GM12878 (cell line): ENCODE results near the gene CREB3. TPM values are rescaled to one million over a fixed set of nuclear protein-coding genes. Genes with fewer than 3 reads are reported as not detected.

Experiments used
- ATF7 ChIP-seq: fragments of 450-650 bp; IDR thresholded peaks from 2 replicates; pipeline ENCODE4 v1.6.1; 2016; ENCODE audit warnings: low read depth, mild to moderate bottlenecking
- BRCA1 ChIP-seq: IDR thresholded peaks from 2 replicates; pipeline ENCODE4 v1.6.1; 2011; ENCODE audit warnings: low read depth, low read length, improper control_type of control experiment
- CBFB ChIP-seq: IDR thresholded peaks from 2 replicates; pipeline ENCODE4 v1.6.1; 2016; ENCODE audit warnings: antibody characterized with exemption, low read depth
- CEBPZ ChIP-seq: fragments of 150-350 bp; IDR thresholded peaks from 2 replicates; pipeline ENCODE4 v1.6.1; 2016; ENCODE audit warnings: low read depth, low read length
- CHD2 ChIP-seq: IDR thresholded peaks from 2 replicates; pipeline ENCODE4 v1.6.1; 2011; ENCODE audit warnings: low read depth, low read length, improper control_type of control experiment, borderline replicate concordance
- E2F4 ChIP-seq: IDR thresholded peaks from 2 replicates; pipeline ENCODE4 v1.6.1; 2012; ENCODE audit warnings: low read depth, low read length, improper control_type of control experiment
- EED ChIP-seq: sonication (generic); IDR thresholded peaks from 2 replicates; pipeline ENCODE4 v1.6.1; 2016; ENCODE audit warnings: antibody characterized with exemption, low read depth
- EP300 ChIP-seq, 2 experiments: fragments of 150-350 bp in 1 of 2; IDR thresholded peaks; 2 replicates each; pipeline ENCODE4 v1.6.1; 2011 to 2012; ENCODE audit warnings: low read depth in 2 of 2, low read length in 2 of 2, borderline replicate concordance in 1 of 2, improper control_type of control experiment in 1 of 2, inconsistent platforms in 1 of 2; ENCODE audit not compliant: control insufficient read depth in 1 of 2
- GATAD2B ChIP-seq: fragments of 450-650 bp; conservative IDR thresholded peaks from 2 replicates; pipeline ENCODE4 v1.6.1; 2017; ENCODE audit warnings: low read depth, mild to moderate bottlenecking, moderate library complexity
- IRF4 ChIP-seq: IDR thresholded peaks from 2 replicates; pipeline ENCODE4 v1.6.1; 2011; ENCODE audit warnings: low read depth, low read length
- JUND ChIP-seq: IDR thresholded peaks from 2 replicates; pipeline ENCODE4 v1.6.1; 2012; ENCODE audit warnings: low read depth, mild to moderate bottlenecking, low read length, improper control_type of control experiment, moderate library complexity
- MXI1 ChIP-seq: fragments of 150-350 bp; IDR thresholded peaks from 2 replicates; pipeline ENCODE4 v1.6.1; 2011; ENCODE audit warnings: low read depth, mild to moderate bottlenecking, inconsistent platforms, low read length, improper control_type of control experiment
- NBN ChIP-seq: fragments of 450-650 bp; IDR thresholded peaks from 2 replicates; pipeline ENCODE4 v1.6.1; 2016
- NR2F1 ChIP-seq: fragments of 450-650 bp; conservative IDR thresholded peaks from 2 replicates; pipeline ENCODE4 v1.6.1; 2017; ENCODE audit warnings: mild to moderate bottlenecking
- PAX5 ChIP-seq: IDR thresholded peaks from 2 replicates; pipeline ENCODE4 v1.6.1; 2011; ENCODE audit warnings: low read depth, low read length, borderline replicate concordance
- POLR2A ChIP-seq: IDR thresholded peaks from 2 replicates; pipeline ENCODE4 v1.6.1; 2011; ENCODE audit warnings: low read depth, mild to moderate bottlenecking, low read length
- SIN3A ChIP-seq: IDR thresholded peaks from 2 replicates; pipeline ENCODE4 v1.6.1; 2012; ENCODE audit warnings: low read depth, low read length, improper control_type of control experiment
- SMAD1 ChIP-seq: fragments of 450-650 bp; IDR thresholded peaks from 2 replicates; pipeline ENCODE4 v1.6.1; 2018; ENCODE audit warnings: mild to moderate bottlenecking, low read depth; ENCODE audit not compliant: partially characterized antibody
- SPI1 ChIP-seq: IDR thresholded peaks from 2 replicates; pipeline ENCODE4 v1.6.1; 2011; ENCODE audit warnings: low read depth, mild to moderate bottlenecking, low read length, moderate library complexity, borderline replicate concordance; ENCODE audit not compliant: insufficient read depth
- SRF ChIP-seq, 2 experiments: IDR thresholded peaks; 2 replicates each; pipeline ENCODE4 v1.6.1; 2011; ENCODE audit warnings: low read depth in 2 of 2, low read length in 2 of 2, mild to moderate bottlenecking in 1 of 2, moderate library complexity in 1 of 2
- YBX1 ChIP-seq: fragments of 450-650 bp; IDR thresholded peaks from 2 replicates; pipeline ENCODE4 v1.6.1; 2016; ENCODE audit warnings: antibody characterized with exemption
- polyA plus RNA-seq, 11 experiments: library from polyadenylated mRNA; depleted of rRNA in 4 of 11; unstranded in 6 of 11; stranded (reverse) in 5 of 11; fragments of >200 nt; fragmentation: Nextera tagmentation in 4 of 11; fragmentation: Illumina TruSeq in 1 of 11; extraction: Ambion mirVana in 4 of 11; extraction: Trizol in 1 of 11; gene quantifications; 1 replicate in 1 of 11; 2 replicates in 10 of 11; pipeline versions ENCODE4 v1.2.1 to v1.2.3, GENCODE V29; 2011 to 2016; ENCODE audit warnings: inconsistent platforms in 2 of 11, missing spikeins in 2 of 11, low read depth in 1 of 11
- total RNA-seq, 4 experiments: library from RNA; depleted of rRNA in 3 of 4; stranded (reverse); fragments of >200 nt in 3 of 4; fragmentation: Illumina TruSeq in 1 of 4; extraction: Trizol in 1 of 4; gene quantifications; 2 replicates each; pipeline versions ENCODE4 v1.2.1 to v1.2.3, GENCODE V29; 2013 to 2021
- TF ChIP-seq, protein P1 (sequence below): fragments of 450-650 bp; IDR thresholded peaks from 2 replicates; pipeline ENCODE4 v1.6.1; 2017; ENCODE audit warnings: low read depth, mild to moderate bottlenecking, moderate library complexity

Gene CREB3
- total and polyA plus RNA-seq, 10 of the 15 experiments (the other 5 are each of a cell fraction or from before 2014, with no cell fraction given), result 9.8 to 38.9 (median 19.8) TPM

GRCh38 chr9:35729700-35730485, 2.6 kb upstream of the CREB3 start (continued):
- TF ChIP-seq ATF7, result 0 out of 2 replicates have a peak, but pooled peaks have one; percentile 47
- TF ChIP-seq E2F4, result no peak
- TF ChIP-seq YBX1, result no peak
- TF ChIP-seq SIN3A, result 0 out of 2 replicates have a peak, but pooled peaks have one; percentile 5
- TF ChIP-seq PAX5, result peak; percentile 25; the same call in 1 of the 2 replicates
- 0 out of 2 replicates have a peak, but pooled peaks have one; percentile 13 for TF ChIP-seq CHD2
- TF ChIP-seq CBFB, result peak; percentile 85; the same call in 1 of the 2 replicates
- no peak for TF ChIP-seq JUND
- peak; percentile 78 for TF ChIP-seq NR2F1
- TF ChIP-seq GATAD2B, result peak; percentile 29; the same call in 1 of the 2 replicates
- TF ChIP-seq SMAD1, result no peak
- TF ChIP-seq NBN, result peak; percentile 93
- TF ChIP-seq MXI1, result 0 out of 2 replicates have a peak, but pooled peaks have one; percentile 2
- TF ChIP-seq SPI1, result peak; percentile 92
- TF ChIP-seq POLR2A, result peak; percentile 29; the same call in 1 of the 2 replicates
- TF ChIP-seq IRF4, result peak; percentile 56; the same call in 1 of the 2 replicates
- TF ChIP-seq BRCA1, result no peak
- no peak for TF ChIP-seq CEBPZ
- TF ChIP-seq, protein P1, sequence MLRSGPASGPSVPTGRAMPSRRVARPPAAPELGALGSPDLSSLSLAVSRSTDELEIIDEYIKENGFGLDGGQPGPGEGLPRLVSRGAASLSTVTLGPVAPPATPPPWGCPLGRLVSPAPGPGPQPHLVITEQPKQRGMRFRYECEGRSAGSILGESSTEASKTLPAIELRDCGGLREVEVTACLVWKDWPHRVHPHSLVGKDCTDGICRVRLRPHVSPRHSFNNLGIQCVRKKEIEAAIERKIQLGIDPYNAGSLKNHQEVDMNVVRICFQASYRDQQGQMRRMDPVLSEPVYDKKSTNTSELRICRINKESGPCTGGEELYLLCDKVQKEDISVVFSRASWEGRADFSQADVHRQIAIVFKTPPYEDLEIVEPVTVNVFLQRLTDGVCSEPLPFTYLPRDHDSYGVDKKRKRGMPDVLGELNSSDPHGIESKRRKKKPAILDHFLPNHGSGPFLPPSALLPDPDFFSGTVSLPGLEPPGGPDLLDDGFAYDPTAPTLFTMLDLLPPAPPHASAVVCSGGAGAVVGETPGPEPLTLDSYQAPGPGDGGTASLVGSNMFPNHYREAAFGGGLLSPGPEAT, result peak; percentile 81
- peak; percentile 75 for TF ChIP-seq EED
- peak in 1 of 2 experiments; percentile 11; a peak in 1 of 4 replicates for TF ChIP-seq EP300 (IDR thresholded peaks at IDR 0.05; ENCODE audit: borderline replicate concordance in 1 of 2, control insufficient read depth in 1 of 2, low read depth in 2 of 2, low read length in 2 of 2)
- TF ChIP-seq SRF (IDR thresholded peaks at IDR 0.05; ENCODE audit: low read depth in 2 of 2, low read length in 2 of 2), result no peak
